GM23338 (cell line): ENCODE measurements around the gene GRIK4. TPM values are rescaled to one million over a fixed set of nuclear protein-coding genes. Genes with fewer than 3 reads are reported as not detected.

Source experiments
- ATAC-seq: fragments of 200-7000 bp; cut with Tn5 transposase; 3 replicates; pipeline ENCODE4 v1.9.1; 2020
- DNase-seq: peaks from one replicate; pipeline ENCODE4 v3.0.0-alpha.2; 2015; ENCODE audit warnings: low spot score
- H2AFZ ChIP-seq: fragments of 200-600 bp; sonication (generic); 2 replicates; pipeline ENCODE4 v1.8.0; 2016; ENCODE audit warnings: antibody characterized with exemption, mild to moderate bottlenecking, moderate library complexity
- H3F3A ChIP-seq: fragments of 200-600 bp; sonication (generic); replicated peaks from 2 replicates; pipeline ENCODE4 v1.8.0; 2017; ENCODE audit warnings: antibody characterized with exemption, mixed run types, low read depth
- H3K27ac ChIP-seq: fragments of 200-600 bp; sonication (generic); 2 replicates; pipeline ENCODE4 v1.6.1; 2016; ENCODE audit warnings: low read depth
- H3K27me3 ChIP-seq: fragments of 200-600 bp; sonication (generic); 2 replicates; pipeline ENCODE4 v1.8.0; 2016; ENCODE audit warnings: mild to moderate bottlenecking, mixed run types, moderate library complexity; ENCODE audit not compliant: insufficient read depth
- H3K36me3 ChIP-seq: fragments of 200-600 bp; sonication (generic); 2 replicates; pipeline ENCODE4 v1.8.0; 2016; ENCODE audit warnings: mild to moderate bottlenecking; ENCODE audit not compliant: insufficient read depth
- H3K4me1 ChIP-seq: fragments of 200-600 bp; sonication (generic); 2 replicates; pipeline ENCODE4 v1.8.0; 2016; ENCODE audit warnings: mild to moderate bottlenecking, moderate library complexity; ENCODE audit not compliant: insufficient read depth
- H3K4me2 ChIP-seq: fragments of 200-600 bp; sonication (generic); 2 replicates; pipeline ENCODE4 v1.7.1; 2017; ENCODE audit warnings: mixed run types
- H3K4me3 ChIP-seq: fragments of 200-600 bp; sonication (generic); 2 replicates; pipeline ENCODE4 v1.6.1; 2016; ENCODE audit warnings: mixed run types
- H3K79me2 ChIP-seq: fragments of 200-600 bp; sonication (generic); replicated peaks from 2 replicates; pipeline ENCODE4 v1.8.0; 2017; ENCODE audit warnings: mild to moderate bottlenecking; ENCODE audit not compliant: insufficient read depth
- H3K9me2 ChIP-seq: fragments of 200-600 bp; sonication (generic); 2 replicates; pipeline ENCODE4 v1.8.0; 2017; ENCODE audit not compliant: insufficient read depth
- H4K20me1 ChIP-seq: fragments of 200-600 bp; sonication (generic); replicated peaks from 2 replicates; pipeline ENCODE4 v1.8.0; 2017; ENCODE audit warnings: mild to moderate bottlenecking; ENCODE audit not compliant: insufficient read depth
- H3K27ac Mint-ChIP-seq: 2 replicates; pipeline ENCODE4 v1.8.0; 2020; ENCODE audit warnings: inconsistent platforms, mild to moderate bottlenecking, moderate library complexity, mixed read lengths
- H3K27me3 Mint-ChIP-seq: 3 replicates; pipeline ENCODE4 v1.8.0; 2022; ENCODE audit warnings: low read depth, mild to moderate bottlenecking, moderate library complexity, mixed read lengths, inconsistent platforms; ENCODE audit not compliant: insufficient read depth, poor library complexity
- H3K36me3 Mint-ChIP-seq: 3 replicates; pipeline ENCODE4 v1.8.0; 2021; ENCODE audit warnings: low read depth, mild to moderate bottlenecking, inconsistent platforms, moderate library complexity, mixed read lengths
- H3K4me1 Mint-ChIP-seq: 3 replicates; pipeline ENCODE4 v1.8.0; 2020; ENCODE audit warnings: mild to moderate bottlenecking, inconsistent platforms, mixed read lengths
- H3K4me3 Mint-ChIP-seq: 3 replicates; pipeline ENCODE4 v1.8.0; 2021; ENCODE audit warnings: moderate library complexity, mild to moderate bottlenecking, inconsistent platforms, mixed read lengths
- H3K9me3 Mint-ChIP-seq: 3 replicates; pipeline ENCODE4 v1.8.0; 2020; ENCODE audit warnings: moderate library complexity, mild to moderate bottlenecking, inconsistent platforms, mixed read lengths
- CREB1 ChIP-seq: fragments of 250-450 bp; sonication (Bioruptor Pico); IDR thresholded peaks from 2 replicates; pipeline ENCODE4 v1.5.0; 2020; ENCODE audit warnings: low read depth, mild to moderate bottlenecking, moderate library complexity
- ETS1 ChIP-seq: IDR thresholded peaks from 2 replicates; pipeline ENCODE4 v1.6.1; 2016; ENCODE audit warnings: antibody characterized with exemption
- EZH2 ChIP-seq: fragments of 200-600 bp; sonication (generic); IDR thresholded peaks from one replicate; pipeline ENCODE4 v1.8.0; 2017; ENCODE audit warnings: antibody characterized with exemption, mild to moderate bottlenecking, low read depth; ENCODE audit not compliant: unreplicated experiment
- EZH2phosphoT487 ChIP-seq: fragments of 200-600 bp; sonication (generic); IDR thresholded peaks from one replicate; pipeline ENCODE4 v1.8.1; 2018; ENCODE audit warnings: antibody characterized with exemption; ENCODE audit not compliant: unreplicated experiment
- JUNB ChIP-seq: IDR thresholded peaks from one replicate; pipeline ENCODE4 v1.6.1; 2016; ENCODE audit warnings: antibody characterized with exemption; ENCODE audit not compliant: unreplicated experiment
- REST ChIP-seq: IDR thresholded peaks from one replicate; pipeline ENCODE4 v1.6.1; 2018; ENCODE audit warnings: antibody characterized with exemption; ENCODE audit not compliant: unreplicated experiment
- STAT1 ChIP-seq: IDR thresholded peaks from one replicate; pipeline ENCODE4 v1.6.1; 2016; ENCODE audit warnings: antibody characterized with exemption; ENCODE audit not compliant: unreplicated experiment
- ZNF114 ChIP-seq: fragments of 250-450 bp; sonication (Bioruptor Pico); IDR thresholded peaks from 2 replicates; pipeline ENCODE4 v1.5.0; 2020; ENCODE audit warnings: mild to moderate bottlenecking, moderate library complexity
- polyA plus RNA-seq: library from polyadenylated mRNA; unstranded; fragments of >200 nt; fragmentation: Nextera tagmentation; extraction: Ambion mirVana; gene quantifications from 2 replicates; pipeline ENCODE4 v1.2.1, GENCODE V29; 2016
- total RNA-seq: library from RNA; depleted of rRNA; stranded (reverse); fragments of >200 nt; shearing (Covaris generic); gene quantifications from 2 replicates; pipeline ENCODE4 v1.2.3, GENCODE V29; 2014
- TF ChIP-seq, protein P1 (sequence below), 2 experiments: fragments of 200-600 bp in 1 of 2; sonication (generic) in 1 of 2; conservative IDR thresholded peaks; 2 replicates each; pipeline versions ENCODE4 v1.5.1 to v1.6.1; 2016 to 2017; ENCODE audit warnings: antibody characterized with exemption in 2 of 2, low read depth in 2 of 2, mild to moderate bottlenecking in 2 of 2, moderate library complexity in 1 of 2

GRIK4 gene
- total and polyA plus RNA-seq, 2 experiments from 2014 or later: 0.63 to 2.2 TPM

- H3K36me3 ChIP-seq: no peaks in the 10 kb centered on the region
- no peak overlapping the region for H3K27ac ChIP-seq
- H3K79me2 ChIP-seq: no peaks in the 10 kb centered on the region
- no peaks in the 10 kb centered on the region for H3K9me2 ChIP-seq
- DNase-seq: no peak
- H3K9me3 Mint-ChIP-seq: no peaks in the 10 kb centered on the region
- H4K20me1 ChIP-seq: no peaks in the 10 kb centered on the region
- ATAC-seq: no peak
- 0 out of 3 replicates have a peak, but pooled peaks cover 3% of the 10 kb centered on the region for H3K36me3 Mint-ChIP-seq
- H3K27me3 ChIP-seq: no peaks in the 10 kb centered on the region
- H3K4me2 ChIP-seq: no peak overlapping the region
- H3F3A ChIP-seq: no peaks in the 10 kb centered on the region
- H3K4me1 ChIP-seq: no peaks in the 10 kb centered on the region
- H3K4me3 ChIP-seq: no peak overlapping the region
- no peak overlapping the region for H3K27ac Mint-ChIP-seq
- H3K4me1 Mint-ChIP-seq: peaks cover 13% of the 10 kb centered on the region
- no peak for TF ChIP-seq EZH2
- TF ChIP-seq ZNF114 (CRISPR knock-in tag): no peak
- TF ChIP-seq JUNB: no peak
- TF ChIP-seq EZH2phosphoT487: no peak
- TF ChIP-seq REST: no peak
- no peak for TF ChIP-seq ETS1
- TF ChIP-seq, protein P1, sequence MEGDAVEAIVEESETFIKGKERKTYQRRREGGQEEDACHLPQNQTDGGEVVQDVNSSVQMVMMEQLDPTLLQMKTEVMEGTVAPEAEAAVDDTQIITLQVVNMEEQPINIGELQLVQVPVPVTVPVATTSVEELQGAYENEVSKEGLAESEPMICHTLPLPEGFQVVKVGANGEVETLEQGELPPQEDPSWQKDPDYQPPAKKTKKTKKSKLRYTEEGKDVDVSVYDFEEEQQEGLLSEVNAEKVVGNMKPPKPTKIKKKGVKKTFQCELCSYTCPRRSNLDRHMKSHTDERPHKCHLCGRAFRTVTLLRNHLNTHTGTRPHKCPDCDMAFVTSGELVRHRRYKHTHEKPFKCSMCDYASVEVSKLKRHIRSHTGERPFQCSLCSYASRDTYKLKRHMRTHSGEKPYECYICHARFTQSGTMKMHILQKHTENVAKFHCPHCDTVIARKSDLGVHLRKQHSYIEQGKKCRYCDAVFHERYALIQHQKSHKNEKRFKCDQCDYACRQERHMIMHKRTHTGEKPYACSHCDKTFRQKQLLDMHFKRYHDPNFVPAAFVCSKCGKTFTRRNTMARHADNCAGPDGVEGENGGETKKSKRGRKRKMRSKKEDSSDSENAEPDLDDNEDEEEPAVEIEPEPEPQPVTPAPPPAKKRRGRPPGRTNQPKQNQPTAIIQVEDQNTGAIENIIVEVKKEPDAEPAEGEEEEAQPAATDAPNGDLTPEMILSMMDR (conservative IDR thresholded peaks at IDR 0.05; ENCODE audit: low read depth in 2 of 2): no peak
- TF ChIP-seq CREB1 (CRISPR knock-in tag): no peak
- no peak for TF ChIP-seq STAT1
- no peak overlapping the region for H2AFZ ChIP-seq
- peaks cover 5% of the 10 kb centered on the region for H3K27me3 Mint-ChIP-seq
- no peak overlapping the region for H3K4me3 Mint-ChIP-seq
Observed at GRCh38 chr11:120914601-120915000, 403.1 kb downstream of the GRIK4 start.
